ENCODE data around the gene LASP1NB.

- TF ChIP-seq CTCF (IDR thresholded peaks at IDR 0.05) (no peak), POLR2AphosphoS5 (IDR thresholded peaks at IDR 0.05) (no peak)
Measured at GRCh38 chr17:38891441-38891840, 34.0 kb upstream of the LASP1NB start.

Measured in prostate gland (tissue), 2 donors.